ENCODE measurements around the gene NPIPB2.
"Not testable (repeated sequence)": the region's sequence is repeated elsewhere in the genome, so short reads cannot be mapped to it uniquely, and the experiment has no call there.

Gene NPIPB2

DNA sequence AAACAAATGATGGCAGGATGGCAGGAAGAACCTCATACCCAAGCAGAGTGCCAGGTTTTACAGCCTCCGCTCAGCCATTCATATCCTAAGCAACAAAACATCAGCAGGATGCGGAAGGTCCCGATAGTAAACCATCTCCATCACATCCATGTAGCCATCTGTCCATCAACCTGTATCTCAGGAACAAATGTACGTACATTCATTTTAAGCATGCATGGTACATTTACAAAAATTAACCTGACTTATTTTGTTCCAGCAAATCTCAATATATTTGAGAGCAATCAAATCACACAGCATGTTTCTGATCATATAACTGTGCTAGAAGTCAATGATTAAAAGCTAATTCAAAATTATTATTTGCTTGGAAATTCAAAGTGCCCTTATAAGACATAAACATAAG lies at the start of gene NPIPB2:
NPIPB2 (minus strand) TSS at position 101 of the 400 bp plus-strand sequence; CDS start at position 101, 0 bp downstream.
- DNase-seq (ENCODE audit: low read depth), result not testable (repeated sequence)

DNA sequence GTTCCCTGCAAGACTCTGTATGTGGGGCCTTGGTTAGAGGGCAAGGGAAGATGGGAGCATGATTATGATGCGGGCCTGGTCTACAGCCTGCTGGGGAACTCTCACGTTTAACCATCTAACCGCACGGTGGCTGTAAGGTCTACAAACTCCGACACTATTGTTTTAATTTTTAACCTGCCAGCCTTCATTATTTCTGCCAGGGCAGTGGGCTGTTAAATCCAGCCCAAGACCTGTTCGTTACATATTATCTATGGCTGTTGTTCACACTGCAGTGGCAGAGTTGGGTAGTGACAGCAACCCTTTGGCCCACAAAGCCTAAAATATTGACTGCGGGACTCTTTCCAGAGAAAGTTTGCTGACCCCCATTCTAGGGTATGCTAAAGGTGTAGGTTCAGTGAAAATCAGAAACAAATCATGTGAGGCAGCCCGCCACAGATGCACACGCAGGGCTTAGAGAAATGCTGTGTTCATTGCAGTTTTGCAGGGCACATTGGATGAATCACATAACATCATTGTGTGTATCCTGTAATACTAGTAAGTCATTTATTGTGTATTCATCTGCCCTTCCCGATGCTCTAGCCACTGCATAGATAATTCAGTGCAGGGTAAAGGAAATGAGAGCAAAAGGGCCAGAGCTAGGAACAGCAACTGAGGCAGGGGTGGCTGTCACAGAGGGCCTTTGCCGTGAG lies 49.0 kb upstream of the NPIPB2 start:
- no peak for DNase-seq (ENCODE audit: low read depth)

DNA sequence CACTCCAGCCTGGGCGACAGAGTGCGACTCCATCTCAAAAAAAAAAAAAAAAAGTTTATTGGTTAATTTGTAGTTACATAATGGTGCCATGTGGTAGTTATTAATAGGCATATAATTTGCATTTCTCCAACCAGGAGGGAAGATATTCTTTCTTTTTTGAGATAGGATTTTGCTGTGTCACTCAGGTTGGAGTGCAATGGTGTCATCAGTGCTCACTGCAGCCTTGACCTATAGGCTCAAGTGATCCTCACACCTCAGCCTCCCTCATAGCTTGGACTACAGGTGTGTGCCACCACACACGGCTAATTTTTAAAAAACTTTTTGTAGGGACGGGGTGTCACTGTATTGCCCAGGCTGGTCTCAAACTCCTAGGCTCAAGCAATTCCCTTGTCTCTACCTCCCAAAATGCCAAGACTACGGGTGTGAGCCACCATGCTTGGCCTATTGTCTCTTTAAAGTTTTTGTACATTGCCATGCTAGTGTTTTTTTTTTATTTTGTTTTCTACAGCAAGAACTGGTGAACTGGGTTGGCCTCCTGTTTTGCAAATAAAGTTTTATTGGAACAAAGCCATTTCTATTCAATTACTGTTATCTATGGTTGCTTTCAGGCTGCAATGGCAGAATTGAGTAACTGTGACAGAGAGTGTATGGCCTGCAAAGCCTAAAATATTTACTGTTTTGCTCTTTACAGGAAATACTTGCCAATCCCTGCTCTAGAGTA lies 46.6 kb upstream of the NPIPB2 start:
- no peak for DNase-seq (ENCODE audit: low read depth)

DNA sequence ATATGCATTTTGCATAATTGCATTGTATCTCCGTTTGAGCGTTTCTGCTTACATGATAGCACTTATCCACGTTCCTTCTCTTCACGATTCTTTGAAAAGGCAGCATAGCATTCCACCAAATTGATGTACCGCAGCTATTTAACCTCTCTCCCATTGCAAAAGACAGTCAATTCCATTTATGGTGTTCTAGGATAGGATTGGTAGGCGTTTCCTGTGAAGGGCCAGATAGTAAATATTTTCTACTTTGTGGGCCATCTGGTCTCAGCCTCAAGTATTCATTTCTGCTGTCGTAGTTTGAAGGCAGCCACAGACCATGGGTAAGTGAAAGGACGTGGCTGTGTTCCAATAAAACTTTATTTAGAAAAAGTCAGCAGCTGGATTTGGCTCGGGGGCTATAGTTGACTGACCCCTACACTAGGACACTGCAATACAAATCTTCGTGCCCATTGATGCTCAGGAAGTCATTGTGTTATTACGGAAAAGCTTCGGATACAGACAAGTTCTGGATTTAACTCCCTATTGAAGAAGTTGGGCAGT lies 44.7 kb upstream of the NPIPB2 start:
- DNase-seq (ENCODE audit: low read depth), result no peak

DNA sequence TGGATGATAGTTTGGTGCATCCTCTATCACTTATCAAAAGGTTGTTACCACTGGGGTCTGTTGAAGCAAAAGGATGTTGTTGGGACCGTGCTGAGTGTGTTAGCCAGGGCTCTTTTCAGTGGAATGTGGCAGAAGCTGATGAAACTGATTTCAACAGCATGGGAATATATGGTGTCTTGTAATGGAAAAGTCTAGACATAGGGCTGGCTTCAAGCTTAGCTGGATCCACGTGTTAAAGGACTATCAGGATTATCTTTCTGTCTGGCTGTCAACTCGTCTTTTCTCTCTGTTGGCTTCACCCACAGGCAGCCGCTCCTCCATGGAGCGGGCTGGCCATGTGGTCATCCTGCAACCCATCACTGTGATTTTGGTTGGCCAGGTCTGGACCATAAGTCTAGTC lies 43.4 kb upstream of the NPIPB2 start:
- no peak for DNase-seq (ENCODE audit: low read depth)

DNA sequence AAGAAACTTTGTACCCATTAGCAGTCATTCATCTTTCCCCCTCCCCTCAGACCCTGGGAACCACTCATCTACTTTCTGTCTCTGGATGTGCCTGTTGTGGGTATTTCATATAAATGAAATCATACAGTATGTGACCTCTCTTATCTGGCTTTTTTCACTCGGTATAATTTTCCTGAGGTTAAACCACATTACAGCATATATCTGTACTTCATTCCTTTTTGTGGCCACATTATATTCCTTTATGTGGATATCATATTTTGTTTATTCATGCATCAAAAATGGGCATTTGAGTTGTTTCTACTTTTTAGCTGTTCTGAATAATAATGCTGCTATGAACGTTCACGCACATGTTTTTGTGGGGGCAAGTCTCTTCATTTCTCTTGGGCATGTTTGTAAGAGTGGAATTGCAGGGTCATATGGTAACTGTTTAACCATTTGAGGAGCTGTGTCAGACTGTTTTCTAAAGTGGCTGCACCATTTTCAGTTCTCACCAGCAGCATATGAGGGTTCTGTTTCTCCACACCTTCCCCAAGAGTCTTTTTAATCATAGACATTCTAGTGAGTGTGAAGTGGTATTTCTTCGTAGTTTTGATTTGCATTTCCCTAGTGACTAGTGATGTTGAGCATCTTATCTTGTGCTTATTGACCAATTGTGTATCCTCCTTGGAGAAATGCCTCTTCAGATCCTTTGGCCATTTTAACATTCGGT lies 38.4 kb upstream of the NPIPB2 start:
- no peak for DNase-seq (ENCODE audit: low read depth)

DNA sequence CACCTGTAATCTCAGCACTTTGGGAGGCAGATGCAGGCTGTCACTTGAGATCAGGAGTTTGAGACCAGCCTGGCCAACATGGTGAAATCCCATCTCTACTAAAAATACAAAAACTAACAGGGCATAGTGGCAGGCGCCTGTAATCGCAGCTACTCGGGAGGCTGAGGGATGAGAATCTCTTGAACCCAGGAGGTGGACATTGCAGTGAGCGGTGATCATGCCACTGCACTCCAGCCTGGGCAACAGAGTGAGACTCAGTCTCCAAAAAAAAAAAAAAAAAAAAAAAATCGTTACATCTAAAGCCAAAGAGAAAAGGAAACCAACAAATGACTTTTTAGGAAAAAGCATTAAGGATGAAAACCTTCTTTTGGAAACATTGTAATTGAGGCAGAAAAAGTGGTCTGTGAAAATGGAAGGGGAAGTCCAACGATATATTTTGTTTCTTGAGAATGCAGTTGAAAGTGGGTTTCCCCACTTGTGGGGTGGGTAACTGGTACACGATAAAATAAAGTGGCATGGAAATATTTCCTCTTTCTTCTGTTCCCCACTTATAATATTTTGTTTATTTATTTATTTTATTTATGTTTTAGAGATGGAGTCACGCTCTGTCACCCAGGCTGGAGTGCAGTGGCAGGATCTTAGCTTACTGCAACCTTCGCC lies 37.3 kb upstream of the NPIPB2 start:
- no peak for DNase-seq (ENCODE audit: low read depth)

DNA sequence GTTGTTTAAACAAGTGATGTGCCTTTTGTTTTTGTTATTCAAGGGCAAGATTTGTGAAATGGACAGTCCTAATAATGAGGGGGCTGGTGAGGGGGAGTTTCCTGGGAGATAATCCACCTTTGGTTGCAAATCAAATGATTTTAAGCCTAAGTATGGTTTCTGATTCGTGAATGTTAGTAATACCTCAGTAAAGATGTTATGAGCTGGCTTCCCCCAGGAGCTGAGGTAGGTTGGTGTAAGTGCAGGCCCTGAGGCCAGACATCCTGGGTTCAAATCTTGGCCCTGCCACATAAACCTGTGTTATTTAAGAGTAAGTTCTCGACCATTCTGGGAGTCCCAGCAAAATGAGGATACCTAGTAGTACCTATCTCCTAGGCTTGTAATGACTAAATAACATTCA lies 36.2 kb upstream of the NPIPB2 start:
- DNase-seq (ENCODE audit: low read depth), result no peak

DNA sequence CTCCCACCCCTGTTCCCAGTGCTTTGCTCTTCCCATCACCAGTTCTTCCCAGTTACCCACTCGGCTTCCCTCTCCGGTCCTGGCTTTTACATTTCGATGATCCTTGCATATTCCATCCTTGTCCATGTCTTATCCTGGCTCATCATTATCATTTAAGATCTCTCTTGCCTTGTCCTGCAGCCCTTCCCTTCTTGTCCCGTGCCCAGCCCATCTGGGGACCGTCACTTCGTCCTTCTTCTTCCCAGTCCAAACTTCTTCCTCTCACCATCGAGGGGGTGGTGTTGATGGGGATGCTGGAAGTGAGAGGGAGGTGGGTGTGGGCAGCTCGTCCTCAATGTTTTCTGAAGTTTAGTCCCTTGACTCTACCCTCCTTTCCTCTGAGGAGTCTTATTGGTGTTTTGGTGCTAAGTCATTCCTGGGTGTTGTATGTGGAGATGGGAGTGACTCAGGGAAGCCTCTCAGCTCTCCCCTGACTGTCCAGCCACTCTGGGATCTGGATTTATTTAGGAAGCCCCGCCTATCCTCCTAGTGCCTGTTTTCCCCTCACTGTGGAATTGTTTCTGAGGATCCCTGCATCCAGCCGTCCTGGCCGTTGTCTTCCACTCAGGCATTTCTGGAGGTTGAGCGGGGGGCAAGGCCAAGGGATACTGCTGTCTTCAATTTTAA lies 35.7 kb upstream of the NPIPB2 start:
- no peak for DNase-seq (ENCODE audit: low read depth)

DNA sequence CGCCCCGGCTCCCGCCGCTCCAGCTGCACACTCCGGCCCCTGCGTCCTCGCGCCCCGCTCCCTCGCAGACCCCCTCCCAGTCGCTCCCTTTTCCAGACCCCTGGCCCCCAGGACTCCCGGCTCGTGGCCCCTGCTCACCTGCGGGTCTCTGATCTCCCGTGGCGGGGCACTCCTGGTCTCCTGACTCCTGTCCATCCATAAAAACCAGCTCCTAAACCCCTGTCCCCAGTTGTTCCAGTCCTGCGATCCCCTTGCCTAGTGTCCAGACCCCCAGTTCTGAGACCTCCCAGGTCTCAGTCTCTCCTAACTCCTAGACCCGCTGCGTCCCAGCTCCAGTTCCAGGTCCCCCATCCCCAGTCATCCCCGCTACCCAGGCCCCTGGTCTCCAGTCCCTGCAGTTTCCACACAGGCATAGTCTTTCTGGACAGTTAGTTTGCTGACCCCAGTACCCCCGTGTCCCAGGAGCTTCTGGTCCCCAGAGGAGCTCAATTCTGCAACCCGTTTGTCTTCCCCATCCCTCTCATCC lies 35.1 kb upstream of the NPIPB2 start:
- DNase-seq (ENCODE audit: low read depth), result no peak

DNA sequence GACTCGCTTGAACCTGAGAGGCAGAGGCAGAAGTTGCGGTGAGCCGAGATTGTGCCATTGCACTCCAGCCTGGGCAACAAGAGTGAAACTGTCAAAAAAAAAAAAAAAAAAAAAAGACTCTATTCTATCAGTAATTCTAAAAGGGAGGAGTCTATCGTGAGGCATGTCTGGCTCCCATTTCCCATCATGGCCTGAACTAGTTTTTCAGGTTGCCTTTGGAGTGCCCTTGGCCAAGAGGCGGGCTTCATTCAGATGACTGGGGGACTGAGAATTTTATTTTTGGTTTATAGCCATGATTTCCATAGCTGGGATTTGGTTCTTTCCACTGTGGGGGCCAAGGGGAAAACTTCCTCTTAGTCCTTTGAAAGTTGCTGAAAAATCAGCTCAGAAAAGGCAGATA lies 31.2 kb upstream of the NPIPB2 start:
- no peak for DNase-seq (ENCODE audit: low read depth)

DNA sequence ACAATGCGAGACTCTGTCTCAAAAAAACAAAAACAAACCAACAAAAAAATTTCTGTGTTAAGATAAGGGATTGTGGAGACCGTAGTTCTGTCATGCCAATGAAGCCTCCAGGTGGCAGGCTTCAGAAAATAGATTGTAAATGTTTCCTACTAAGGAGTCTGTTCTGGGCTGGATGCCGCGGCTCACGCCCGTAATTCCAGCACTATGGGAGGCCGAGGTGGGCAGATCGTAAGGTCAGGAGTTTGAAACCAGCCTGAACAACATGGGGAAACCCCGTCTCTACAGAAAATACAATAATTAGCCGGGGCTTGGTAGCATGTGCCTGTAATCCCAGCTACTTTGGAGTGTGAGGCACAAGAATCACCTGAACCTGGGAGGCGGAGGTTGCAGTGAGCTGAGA lies 30.3 kb upstream of the NPIPB2 start:
- no peak for DNase-seq (ENCODE audit: low read depth)

DNA sequence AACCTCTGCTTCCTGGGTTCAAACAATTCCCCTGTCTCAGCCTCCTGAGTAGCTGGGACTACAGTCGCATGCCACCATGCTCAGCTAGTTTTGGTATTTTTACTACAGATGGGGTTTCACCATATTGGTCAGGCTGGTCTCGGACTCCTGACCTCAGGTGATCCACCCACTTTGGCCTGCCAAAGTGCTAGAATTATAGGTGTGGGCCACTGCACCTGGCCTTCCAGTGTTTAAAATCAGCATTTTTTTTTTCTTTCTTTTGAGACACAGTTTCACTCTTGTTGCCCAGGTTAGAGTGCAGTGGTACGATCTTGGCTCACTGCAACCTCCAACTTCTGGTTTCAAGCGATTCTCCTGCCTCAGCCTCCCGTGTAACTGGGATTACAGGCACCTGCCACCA lies 28.4 kb upstream of the NPIPB2 start:
- not testable (repeated sequence) for DNase-seq (ENCODE audit: low read depth)

DNA sequence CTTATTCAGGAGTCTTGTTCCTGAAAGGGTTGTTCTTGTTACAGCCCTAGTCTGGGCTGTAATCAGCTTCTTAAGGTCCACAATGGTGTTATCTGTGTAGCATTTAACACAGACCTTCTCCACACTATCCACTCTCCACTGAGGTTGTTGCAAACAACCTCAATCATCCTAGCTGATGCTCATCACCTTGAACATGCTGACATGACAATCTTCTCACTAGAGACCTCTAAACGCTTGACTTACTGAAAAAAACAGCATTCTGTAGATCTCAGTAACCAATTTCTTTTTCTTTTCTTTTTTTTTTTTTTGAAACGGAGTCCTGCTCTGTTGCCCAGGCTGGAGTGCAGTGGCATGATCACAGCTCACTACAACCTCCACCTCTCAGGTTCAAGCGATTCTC lies 26.7 kb upstream of the NPIPB2 start:
- DNase-seq (ENCODE audit: low read depth), result no peak

DNA sequence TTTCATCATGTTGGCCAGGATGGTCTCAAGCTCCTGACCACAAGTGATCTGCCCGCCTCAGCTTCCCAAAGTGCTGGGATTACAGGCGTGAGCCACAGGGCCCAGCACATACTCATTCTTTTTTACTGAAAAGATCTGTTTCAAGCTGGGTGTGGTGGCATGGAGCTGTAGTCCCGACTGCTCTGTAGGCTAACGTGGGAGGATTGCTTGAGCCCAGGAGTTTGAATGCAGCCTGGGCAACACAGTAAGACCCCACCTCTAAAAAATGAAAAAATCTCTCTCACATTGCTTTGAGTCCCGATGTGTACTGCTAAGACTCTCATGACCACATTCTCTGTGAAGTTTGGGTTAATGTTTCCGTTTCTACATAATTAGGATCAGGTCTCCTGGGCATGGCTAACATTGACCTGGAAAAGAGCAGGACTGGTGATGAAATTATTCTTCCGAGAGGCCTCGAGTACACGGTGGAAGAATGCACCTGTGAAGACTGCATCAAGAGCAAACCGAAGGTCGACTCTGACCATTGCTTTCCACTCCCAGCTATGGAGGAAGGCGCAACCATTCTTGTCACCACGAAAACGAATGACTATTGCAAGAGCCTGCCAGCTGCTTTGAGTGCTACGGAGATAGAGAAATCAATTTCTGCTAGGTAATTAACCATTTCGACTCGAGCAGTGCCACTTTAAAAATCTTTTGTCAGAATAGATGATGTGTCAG lies 25.5 kb upstream of the NPIPB2 start:
- DNase-seq (ENCODE audit: low read depth), result no peak

DNA sequence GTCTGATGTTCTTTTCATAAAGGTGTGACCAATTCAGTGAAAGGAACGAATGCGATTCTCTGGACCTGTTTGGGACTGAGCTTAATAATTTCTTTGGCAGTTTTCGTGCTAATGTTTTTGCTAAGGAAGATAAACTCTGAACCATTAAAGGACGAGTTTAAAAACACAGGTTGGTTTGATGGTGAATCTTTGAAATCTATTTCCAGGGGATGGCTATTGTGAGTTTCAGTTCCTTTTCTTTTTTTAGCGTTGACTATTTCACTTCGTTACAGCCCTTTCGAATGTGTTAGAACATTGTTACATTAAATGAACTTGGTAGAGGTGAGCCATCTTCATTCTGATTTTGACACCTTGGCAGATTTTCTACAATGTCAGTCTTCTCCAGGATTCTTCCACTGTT lies 24.3 kb upstream of the NPIPB2 start:
- no peak for DNase-seq (ENCODE audit: low read depth)

DNA sequence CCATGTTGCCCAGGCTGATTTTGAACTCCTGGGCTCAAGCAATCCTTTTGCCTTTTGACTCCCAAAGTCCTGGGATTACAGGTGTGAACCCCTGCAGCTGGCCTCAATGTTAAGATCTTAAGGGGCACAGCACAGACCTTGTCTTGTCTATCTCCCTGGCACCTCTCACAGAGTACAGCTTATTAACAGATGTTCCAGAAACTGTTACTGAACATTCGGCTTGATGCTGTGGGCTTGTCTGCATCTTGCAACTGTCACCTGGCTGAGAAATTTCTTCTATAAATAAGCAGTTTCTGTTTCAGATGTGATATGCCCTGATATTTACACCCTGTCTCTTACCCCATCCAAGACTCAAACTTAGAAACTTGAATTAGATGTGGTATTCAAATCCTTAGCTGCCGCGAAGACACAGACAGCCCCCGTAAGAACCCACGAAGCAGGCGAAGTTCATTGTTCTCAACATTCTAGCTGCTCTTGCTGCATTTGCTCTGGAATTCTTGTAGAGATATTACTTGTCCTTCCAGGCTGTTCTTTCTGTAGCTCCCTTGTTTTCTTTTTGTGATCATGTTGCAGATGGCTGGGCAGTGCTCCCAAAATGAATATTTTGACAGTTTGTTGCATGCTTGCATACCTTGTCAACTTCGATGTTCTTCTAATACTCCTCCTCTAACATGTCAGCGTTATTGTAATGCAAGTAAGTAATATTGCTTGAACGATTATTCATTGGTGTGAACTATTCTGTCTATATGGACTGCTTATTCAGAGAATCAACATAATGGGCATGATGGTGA lies 23.1 kb upstream of the NPIPB2 start, which contains the start of gene TNFRSF17:
TNFRSF17 (plus strand) TSS at position 450 of the 791 bp plus-strand sequence; CDS start at position 565, 115 bp downstream.
- no peak for DNase-seq (ENCODE audit: low read depth)

DNA sequence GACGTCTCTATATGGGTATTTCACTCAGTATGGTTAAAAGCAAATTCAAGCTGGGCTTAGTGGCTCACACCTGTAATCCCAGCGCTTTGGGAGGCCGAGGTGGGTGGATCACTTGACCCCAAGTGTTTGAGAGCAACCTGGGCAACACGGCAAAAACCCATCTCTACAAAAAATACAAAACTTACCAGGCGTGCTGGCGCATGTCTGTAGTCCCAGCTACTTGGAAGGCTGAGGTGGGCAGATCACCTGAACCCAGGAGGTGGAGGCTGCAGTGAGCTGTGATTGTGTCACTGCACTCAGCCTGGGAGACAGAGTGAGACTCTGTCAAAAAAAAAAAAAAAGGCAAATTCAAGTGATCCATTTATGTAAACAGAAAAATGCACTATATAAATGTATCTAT lies 21.9 kb upstream of the NPIPB2 start:
- DNase-seq (ENCODE audit: low read depth), result no peak

DNA sequence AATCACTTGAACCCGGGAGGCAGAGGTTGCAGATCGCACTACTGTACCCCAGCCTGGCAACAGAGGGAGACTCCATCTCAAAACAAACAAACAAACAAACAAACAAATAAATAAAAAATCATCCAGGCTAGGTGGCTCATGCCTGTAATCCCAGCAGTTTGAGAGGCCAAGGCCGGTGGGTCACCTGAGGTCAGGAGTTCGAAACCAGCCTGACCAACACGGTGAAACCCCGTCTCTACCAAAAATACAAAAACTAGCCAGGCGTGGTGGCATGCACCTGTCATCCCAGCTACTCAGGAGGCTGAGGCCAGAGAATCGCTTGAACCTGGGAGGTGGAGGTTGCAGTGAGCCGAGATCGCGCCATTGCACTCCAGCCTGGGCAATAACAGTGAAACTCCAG lies 21.1 kb upstream of the NPIPB2 start:
- DNase-seq (ENCODE audit: low read depth), result not testable (repeated sequence)

DNA sequence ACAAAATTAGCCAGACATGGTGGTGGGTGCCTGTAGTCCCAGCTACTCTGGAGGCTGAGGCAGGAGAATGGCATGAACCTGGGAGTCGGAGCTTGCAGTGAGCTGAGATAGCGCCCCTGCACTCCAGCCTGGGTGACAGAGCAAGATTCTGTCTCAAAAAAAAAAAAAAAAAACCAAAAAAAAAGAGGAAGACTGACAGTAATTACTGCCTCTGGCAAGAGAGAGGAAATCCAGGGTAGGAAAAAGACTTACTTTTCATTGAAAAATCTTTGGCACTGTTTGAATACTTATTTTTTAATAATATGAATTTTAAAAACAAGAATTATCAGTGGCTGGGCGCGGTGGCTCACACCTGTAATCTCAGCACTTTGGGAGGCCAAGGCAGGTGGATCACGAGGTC lies 20.6 kb upstream of the NPIPB2 start:
- not testable (repeated sequence) for DNase-seq (ENCODE audit: low read depth)

Measured in stimulated activated CD8-positive, alpha-beta memory T cell treated with anti-CD3 and anti-CD28 coated beads, Interleukin-12 subunit alpha, Interleukin-12 subunit beta, amount 100 ng/mL, for 4 hours (primary cell).